LHCN-M2 (cell line): ENCODE measurements around the gene SERTAD3. TPM values are rescaled to one million over a fixed set of nuclear protein-coding genes. Genes with fewer than 3 reads are reported as not detected.
"Not testable (repeated sequence)": the region's sequence is repeated elsewhere in the genome, so short reads cannot be mapped to it uniquely, and the experiment has no call there.

Source experiments
- DNase-seq: peaks from one replicate; pipeline ENCODE4 v3.0.0-alpha.2; 2012; ENCODE audit warnings: low read depth
- polyA plus RNA-seq: library from polyadenylated mRNA; unstranded; fragments of >200 nt; gene quantifications from one replicate; pipeline ENCODE4 v1.2.1, GENCODE V29; 2012; ENCODE audit warnings: missing spikeins
- total RNA-seq: library from RNA; depleted of rRNA; stranded (reverse); fragments of >200 nt; gene quantifications from 2 replicates; pipeline ENCODE4 v1.2.3, GENCODE V29; 2014; rRNA removed

Gene SERTAD3, protein sequence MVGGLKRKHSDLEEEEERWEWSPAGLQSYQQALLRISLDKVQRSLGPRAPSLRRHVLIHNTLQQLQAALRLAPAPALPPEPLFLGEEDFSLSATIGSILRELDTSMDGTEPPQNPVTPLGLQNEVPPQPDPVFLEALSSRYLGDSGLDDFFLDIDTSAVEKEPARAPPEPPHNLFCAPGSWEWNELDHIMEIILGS
- 22.8 and 24.1 TPM in 2 replicates for total RNA-seq
- polyA plus RNA-seq, result 22.9 TPM

- peak; percentile 91 for DNase-seq
Measured at GRCh38 chr19:40444000-40444824, at the start of gene SERTAD3. TSS of gene SERTAD3 (minus strand) at chr19:40444335. CDS start at chr19:40442080, 2,255 bp downstream.

- no peak for DNase-seq
Measured at GRCh38 chr19:40493778-40494177, 49.6 kb upstream of the SERTAD3 start.

- no peak for DNase-seq
Measured at GRCh38 chr19:40492274-40492673, 48.1 kb upstream of the SERTAD3 start.

GRCh38 chr19:40489882-40490230 is 45.7 kb upstream of the SERTAD3 start:
- DNase-seq, result no peak

DNA sequence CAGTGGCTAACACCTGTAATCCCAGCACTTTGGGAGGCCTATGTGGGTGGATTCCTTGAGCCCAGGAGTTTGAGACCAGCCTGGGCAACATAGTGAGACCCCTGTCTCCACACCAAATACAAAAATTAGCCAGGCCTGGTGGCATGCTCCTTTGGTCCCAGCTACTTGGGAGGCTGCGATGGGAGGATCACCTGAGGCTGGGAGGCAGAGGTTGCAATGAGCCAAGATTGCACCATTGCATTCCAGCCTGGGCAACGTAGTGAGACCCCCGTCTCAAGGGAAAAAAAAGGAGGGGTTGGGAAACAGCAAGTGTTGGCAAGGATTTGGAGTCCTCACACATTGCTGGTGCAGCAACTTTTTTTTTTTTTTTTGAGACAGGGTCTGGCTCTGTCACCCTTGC is 41.9 kb upstream of the SERTAD3 start:
- DNase-seq, result no peak

DNA sequence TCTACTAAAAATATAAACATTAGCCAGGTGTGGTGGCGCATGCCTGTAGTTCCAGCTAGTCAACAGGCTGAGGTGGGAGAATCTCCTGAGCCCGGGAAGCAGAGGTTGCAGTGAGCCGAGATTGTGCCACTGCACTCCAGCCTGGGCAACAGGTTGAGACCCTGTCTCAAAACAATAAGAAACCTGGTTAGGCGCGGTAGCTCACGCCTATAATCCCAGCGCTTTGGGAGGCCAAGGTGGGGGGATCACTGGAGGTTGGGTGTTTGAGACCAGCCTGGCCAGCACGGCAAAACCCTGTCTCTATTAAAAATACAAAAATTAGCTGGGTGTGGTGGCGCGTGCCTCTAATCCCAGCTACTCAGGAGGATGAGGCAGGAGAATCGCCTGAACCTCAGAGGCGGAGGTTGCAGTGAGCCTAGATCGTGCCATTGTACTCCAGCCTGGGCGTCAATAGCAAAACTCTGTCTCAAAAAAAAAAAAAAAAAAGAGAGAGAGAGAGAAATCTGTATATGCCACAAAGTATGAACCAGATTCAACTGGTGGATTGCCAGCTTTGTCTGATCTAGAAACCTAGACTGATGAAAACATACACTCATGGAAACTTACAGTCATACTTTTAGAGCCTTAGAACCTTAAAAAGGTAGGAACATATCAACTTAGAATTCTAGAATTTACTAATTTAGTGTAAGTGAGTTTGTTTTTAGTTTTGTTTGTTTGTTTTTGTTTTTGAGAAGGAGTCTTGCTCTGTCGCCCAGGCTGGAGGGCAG is 31.9 kb upstream of the SERTAD3 start:
- not testable (repeated sequence) for DNase-seq

DNA sequence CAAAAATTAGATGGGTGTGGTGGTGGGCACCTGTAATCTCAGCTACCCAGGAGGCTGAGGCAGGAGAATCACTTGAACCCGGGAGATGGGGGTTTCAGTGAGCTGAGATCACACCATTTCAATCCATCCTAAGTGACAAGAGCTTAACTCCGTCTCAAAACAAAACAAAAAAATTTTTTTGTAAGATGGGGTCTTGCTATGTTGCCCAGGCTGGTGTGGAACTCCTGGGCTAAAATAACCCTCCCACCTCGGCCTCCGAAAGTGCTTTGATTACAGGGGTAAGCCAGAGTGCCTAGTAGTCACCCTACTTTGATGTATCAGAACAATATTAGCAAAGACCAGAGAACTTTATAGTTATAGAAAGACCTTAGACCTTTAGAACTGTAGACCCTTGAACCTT is 30.6 kb upstream of the SERTAD3 start:
- DNase-seq, result no peak

- DNase-seq, result no peak
Measured at GRCh38 chr19:40472516-40472915, 28.4 kb upstream of the SERTAD3 start.

GRCh38 chr19:40471111-40471510 is 27.0 kb upstream of the SERTAD3 start:
- no peak for DNase-seq

DNA sequence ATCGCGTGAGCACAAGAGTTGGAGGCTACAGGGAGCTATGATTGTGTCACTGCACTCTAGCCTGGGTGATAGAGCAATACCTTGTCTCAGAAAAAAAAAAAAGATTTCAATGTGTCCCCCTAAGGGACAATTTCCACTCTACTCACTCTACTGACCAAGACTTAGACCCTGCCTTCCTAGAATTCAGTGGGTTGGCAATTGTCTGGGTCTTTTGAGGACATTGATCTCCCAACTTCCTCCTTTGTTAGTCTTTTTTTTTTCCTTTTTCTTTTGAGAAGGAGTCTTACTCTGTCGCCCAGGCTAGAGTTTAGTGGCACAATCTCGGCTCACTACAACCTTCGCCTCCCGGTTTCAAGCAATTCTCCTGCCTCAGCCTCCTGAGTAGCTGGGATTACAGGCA is 24.9 kb upstream of the SERTAD3 start:
- DNase-seq, result no peak

GRCh38 chr19:40466985-40467734 is 23.0 kb upstream of the SERTAD3 start, which contains the start of gene SPTBN4:
TSS of gene SPTBN4 (plus strand) at chr19:40467001. CDS start at chr19:40472622, 5,621 bp downstream.
- no peak for DNase-seq

DNA sequence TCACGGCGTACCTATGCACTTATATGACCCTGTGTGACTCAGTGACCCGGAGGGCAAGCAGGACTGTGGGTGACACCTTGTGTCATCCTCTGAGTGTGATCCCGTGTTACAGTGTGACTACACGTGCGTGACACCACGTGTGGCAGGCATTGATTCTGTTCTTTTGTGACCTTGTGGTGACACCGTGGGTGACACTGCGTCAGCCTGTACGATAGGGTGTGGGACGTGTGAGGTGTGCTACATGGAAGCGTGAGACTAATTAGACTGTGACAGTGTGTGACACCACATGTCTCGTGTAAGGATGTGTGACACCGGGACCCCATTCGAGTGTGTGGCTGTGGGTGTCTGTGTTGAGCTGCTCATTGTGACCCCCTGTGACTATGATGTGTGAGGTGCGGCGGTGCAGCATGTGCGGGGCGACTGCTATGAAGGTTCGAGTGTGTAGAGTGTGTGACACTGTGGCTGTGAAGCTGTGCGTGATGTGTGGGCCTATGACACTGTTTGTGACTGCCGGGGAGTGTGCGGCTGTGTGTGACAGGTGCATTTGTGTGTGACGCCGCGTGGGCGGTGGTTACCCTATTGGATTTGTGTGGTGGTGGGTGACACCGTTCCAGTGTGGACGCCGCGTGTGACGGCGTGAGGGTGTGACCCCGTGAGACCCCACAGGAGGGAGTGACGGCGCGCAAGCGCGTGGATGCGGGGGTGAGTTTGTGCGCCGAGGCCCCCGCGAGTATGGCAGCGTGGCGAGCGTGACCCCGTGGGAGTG is 22.3 kb upstream of the SERTAD3 start:
- DNase-seq, result peak; percentile 3

DNA sequence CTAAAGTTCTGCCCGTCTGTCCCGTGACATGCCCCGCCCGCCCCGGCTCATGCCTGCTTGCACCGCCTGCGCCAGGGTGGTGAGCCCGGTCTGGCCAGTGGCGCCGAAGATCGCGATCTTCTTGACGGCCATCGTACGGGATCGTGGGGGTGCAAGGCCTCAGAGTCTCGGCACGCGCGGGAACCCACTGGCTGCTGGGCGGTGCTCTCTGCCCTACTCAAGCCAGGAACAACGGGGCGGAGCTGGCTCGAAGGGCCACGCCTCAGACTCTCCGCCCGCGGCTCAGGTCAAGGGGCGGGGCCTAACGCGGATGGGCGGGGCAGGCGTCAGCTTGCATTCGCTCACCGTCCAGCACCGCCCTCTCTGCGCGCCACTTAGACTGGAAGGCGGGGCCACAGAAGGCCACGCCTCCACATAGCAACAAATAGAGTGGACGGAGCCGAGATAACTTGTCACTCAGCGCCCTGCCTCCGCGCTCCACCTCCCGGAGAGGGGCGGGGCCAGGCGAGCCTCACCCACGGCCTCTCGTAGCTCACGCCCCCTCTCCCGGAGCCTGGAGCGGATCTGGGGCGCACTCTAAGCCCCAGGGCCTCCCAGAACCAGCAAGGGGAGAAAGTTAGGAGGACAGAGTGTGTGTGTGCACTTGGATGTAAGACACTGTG is 21.6 kb upstream of the SERTAD3 start, which contains the start of gene BLVRB:
Gene BLVRB (minus strand): TSS at position 189 of the 662 bp plus-strand sequence. CDS start 57 bp downstream, at position 132.
- DNase-seq, result peak; percentile 98

DNA sequence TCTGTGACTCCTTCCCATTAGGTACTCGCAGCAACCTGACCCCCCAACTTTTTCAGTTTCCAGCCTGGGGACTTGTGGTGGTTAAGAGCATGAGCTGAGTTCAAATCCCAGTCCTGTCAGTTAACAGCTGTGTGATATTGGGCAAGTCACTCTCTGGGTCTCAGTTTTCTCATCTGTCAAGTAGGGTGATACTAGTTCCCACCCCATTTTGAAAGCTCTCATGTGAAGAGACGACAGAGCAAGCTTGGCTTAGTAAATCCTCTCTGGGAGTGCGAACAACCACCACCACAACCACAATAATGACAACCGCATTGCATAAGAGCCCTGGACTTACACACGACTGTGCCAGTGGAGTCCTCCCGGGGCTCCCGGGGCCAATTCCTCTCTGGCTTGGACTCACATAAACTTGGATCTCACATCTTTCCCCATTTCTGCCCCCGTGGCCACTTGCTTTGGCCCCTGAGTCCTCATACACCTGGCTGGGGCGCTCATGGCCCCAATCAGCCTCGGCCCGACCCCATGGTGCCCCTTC is 21.0 kb upstream of the SERTAD3 start:
- peak; percentile 71 for DNase-seq

DNA sequence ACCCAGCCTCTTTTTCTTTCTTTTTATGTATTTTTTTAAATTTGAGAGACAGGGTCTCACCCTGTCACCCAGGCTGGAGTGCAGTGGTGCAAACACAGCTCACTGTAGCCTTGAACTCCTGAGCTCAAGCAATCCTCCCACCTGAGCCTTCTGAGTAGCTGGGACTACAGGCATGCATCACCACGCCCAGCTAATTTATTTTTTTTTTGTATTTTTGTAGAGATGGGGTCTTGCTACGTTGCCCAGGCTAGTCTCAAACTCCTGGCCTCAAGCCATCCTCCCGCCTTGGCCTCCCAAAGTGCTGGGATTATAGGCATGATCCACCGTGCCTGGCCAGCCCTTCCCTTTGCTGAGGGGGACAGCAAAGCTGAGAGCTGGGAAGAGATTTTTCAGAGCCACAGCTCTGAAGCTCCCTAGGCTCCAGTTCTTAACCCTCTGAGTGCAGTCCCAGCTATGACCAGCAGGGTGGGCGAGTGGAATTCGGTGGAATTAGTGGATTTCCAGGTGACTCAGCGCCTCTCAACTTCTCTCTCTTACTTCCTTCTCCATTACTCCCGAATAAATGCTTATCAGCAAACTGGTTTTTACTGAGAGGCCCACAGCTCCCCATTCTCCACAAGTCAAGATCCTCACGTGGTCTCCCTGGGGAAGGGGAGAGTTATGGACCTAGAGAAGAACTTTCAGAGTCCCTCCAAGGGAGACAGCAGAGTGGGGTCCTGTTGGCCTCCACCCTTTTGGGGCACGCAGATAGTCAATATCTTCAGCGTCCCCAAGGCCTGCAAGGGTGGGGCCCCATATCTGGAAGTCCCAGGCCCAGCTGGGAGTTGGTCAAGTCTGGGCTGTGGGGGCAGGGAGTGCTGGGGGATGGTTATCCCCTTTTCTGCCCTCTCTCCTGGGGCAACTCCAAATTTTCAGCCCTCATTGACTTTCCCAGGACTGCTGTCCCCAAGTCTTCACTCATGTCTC is 20.2 kb upstream of the SERTAD3 start:
- DNase-seq, result peak; percentile 89

DNA sequence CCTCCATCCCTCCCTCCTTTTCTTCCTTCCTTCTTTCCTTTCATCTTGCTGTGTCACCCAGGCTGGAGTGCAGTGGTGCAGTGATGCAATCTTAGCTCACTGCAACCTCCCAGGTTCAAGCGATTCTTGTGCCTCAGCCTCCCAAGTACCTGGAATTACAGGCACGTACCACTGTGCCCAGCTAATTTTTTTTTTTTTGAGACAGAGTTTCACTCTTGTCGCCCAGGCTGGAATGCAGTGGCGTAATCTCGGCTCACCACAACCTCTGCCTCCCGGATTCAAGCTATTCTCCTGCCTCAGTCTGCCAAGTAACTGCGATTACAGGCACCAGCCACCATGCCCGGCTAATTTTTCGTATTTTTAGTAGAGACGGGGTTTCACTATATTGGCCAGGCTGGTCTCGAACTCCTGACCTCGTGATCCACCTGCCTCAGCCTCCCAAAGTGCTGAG is 19.5 kb upstream of the SERTAD3 start:
- peak; percentile 15 for DNase-seq

DNA sequence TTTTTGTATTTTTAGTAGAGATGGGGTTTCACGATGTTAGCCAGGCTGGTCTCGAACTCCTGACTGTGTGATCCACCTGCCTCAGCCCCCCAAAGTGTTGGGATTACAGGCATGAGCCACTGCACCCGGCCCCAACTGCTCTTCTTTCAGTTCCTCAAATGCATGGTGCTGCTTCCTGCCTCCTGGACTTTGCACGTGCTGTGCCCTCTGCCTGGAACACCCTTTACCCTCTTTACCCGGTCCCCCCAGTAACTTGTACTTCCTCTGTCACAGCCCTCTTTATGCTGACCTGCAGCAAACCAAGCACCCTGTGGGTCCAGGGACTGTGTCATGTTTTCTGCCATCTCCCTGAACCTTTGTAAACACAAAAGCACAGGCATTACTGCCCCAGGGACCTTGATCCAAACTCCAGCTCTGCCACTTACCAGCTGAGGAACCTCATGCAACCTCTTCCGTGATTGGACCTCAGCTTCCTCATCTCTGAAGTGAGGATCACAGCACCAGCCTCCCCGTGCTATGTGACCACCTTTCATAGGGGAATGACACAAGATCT is 17.6 kb upstream of the SERTAD3 start:
- no peak for DNase-seq

DNA sequence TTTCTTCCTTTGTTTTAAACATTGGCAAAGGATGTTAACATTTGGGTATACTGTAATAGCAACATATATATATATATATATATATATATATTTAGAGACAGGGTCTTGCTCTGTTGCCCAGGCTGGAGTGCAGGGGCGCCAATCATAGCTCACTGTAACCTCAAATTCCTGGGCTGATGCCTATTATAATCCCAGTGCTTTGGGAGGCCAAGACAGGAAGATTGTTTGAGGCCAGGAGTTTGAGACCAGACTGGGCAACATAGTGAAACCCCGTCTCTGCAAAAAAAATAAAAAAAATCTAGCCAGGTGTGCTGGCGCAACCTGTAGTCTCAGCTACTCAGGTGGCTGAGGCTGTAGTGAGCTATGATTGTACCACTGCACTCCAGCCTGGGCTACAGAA is 16.1 kb upstream of the SERTAD3 start:
- no peak for DNase-seq
